ENCODE measurements around the gene FAM237B. TPM values are rescaled to one million over a fixed set of nuclear protein-coding genes. Genes with fewer than 3 reads are reported as not detected.

Gene FAM237B
- total RNA-seq, 1 experiment from 2014 or later, result not detected

GRCh38 chr7:90271753-90272152, 49.4 kb downstream of the FAM237B start:
- H3K9me3 ChIP-seq (replicated peaks), result no peaks in the 10 kb centered on the region
- no peak overlapping the region for H3K4me3 ChIP-seq

GRCh38 chr7:90270431-90271178, 50.5 kb downstream of the FAM237B start:
- no peak for DNase-seq (ENCODE audit: low read depth in 1 of 2, low spot score in 2 of 2)
- no peak overlapping the region for H3K4me3 ChIP-seq
- H3K27ac ChIP-seq, result no peak overlapping the region
- peaks cover 9% of the 10 kb centered on the region; the same call in 1 of the 2 replicates for H3K4me1 ChIP-seq (replicated peaks)
- peaks cover 3% of the 10 kb centered on the region for H3K27me3 ChIP-seq (replicated peaks)
- H3K9me3 ChIP-seq (replicated peaks), result no peaks in the 10 kb centered on the region
- no peaks in the 10 kb centered on the region for H3K36me3 ChIP-seq

More at GRCh38 chr7:90271753-90272152, 49.4 kb downstream of the FAM237B start:
- Histone ChIP-seq H3K27me3 (replicated peaks) (no peaks in the 10 kb centered on the region; the same call in 1 of the 2 replicates), H3K4me1 (replicated peaks) (peaks cover 9% of the 10 kb centered on the region; the same call in 1 of the 2 replicates), H3K27ac (no peak overlapping the region), H3K36me3 (no peaks in the 10 kb centered on the region)
- DNase-seq (ENCODE audit: low read depth in 1 of 2, low spot score in 2 of 2), result peak in 1 of 2 experiments; percentile 37

- H3K9me3 ChIP-seq (replicated peaks), result no peaks in the 10 kb centered on the region
- H3K4me3 ChIP-seq, result no peak overlapping the region
- H3K36me3 ChIP-seq, result no peaks in the 10 kb centered on the region
- H3K4me1 ChIP-seq (replicated peaks), result peaks cover 9% of the 10 kb centered on the region; the same call in 1 of the 2 replicates
- H3K27ac ChIP-seq, result no peak overlapping the region
- peaks cover 4% of the 10 kb centered on the region for H3K27me3 ChIP-seq (replicated peaks)
- DNase-seq (ENCODE audit: low read depth in 1 of 2, low spot score in 2 of 2), result no peak
These were observed 51.9 kb downstream of the FAM237B start for GRCh38 chr7:90269163-90269562.

GRCh38 chr7:90267263-90267858, 53.7 kb downstream of the FAM237B start:
- H3K27me3 ChIP-seq (replicated peaks), result peaks cover 4% of the 10 kb centered on the region
- no peaks in the 10 kb centered on the region for H3K36me3 ChIP-seq
- H3K9me3 ChIP-seq (replicated peaks), result no peaks in the 10 kb centered on the region
- no peak for DNase-seq (ENCODE audit: low read depth in 1 of 2, low spot score in 2 of 2)
- no peak overlapping the region for H3K4me3 ChIP-seq
- H3K27ac ChIP-seq, result no peak overlapping the region
- H3K4me1 ChIP-seq (replicated peaks), result peaks cover 9% of the 10 kb centered on the region; the same call in 1 of the 2 replicates

- no peak for DNase-seq (ENCODE audit: low read depth in 1 of 2, low spot score in 2 of 2)
- Histone ChIP-seq H3K27me3 (replicated peaks) (peaks cover 4% of the 10 kb centered on the region), H3K4me3 (no peak overlapping the region), H3K27ac (no peak overlapping the region), H3K9me3 (replicated peaks) (no peaks in the 10 kb centered on the region), H3K36me3 (no peaks in the 10 kb centered on the region), H3K4me1 (replicated peaks) (peaks cover 9% of the 10 kb centered on the region; the same call in 1 of the 2 replicates)
These were observed 54.3 kb downstream of the FAM237B start for GRCh38 chr7:90266808-90267207.

Other genes starting within 250 kb of the FAM237B start
- 8.3 and 14.2 TPM in 2 replicates for gene STEAP1, start 166.8 kb downstream of the FAM237B start, total RNA-seq (2014; rRNA removed; shearing (Covaris generic))
- gene STEAP2, start 109.6 kb downstream of the FAM237B start, total RNA-seq (2014; rRNA removed; shearing (Covaris generic)), result 2.4 and 3.3 TPM in 2 replicates
- 0.21 TPM in 1 of 2 replicates, not detected in the other for gene CFAP69, start 76.1 kb downstream of the FAM237B start, total RNA-seq (2014; rRNA removed; shearing (Covaris generic))
- 13.2 and 15.2 TPM in 2 replicates for gene GTPBP10, start 25.4 kb upstream of the FAM237B start, total RNA-seq (2014; rRNA removed; shearing (Covaris generic))
- 13.8 and 36.5 TPM in 2 replicates for gene CLDN12, start 82.2 kb upstream of the FAM237B start, total RNA-seq (2014; rRNA removed; shearing (Covaris generic))
- not detected in 2 replicates for gene PTTG1IP2, start 148.3 kb upstream of the FAM237B start, total RNA-seq (2014; rRNA removed; shearing (Covaris generic))

Measured in SJSA1 (cell line).